MG63 (cell line): ENCODE data around the gene COG8. TPM values are rescaled to one million over a fixed set of nuclear protein-coding genes. Genes with fewer than 3 reads are reported as not detected.
"Not testable (repeated sequence)": the region's sequence is repeated elsewhere in the genome, so short reads cannot be mapped to it uniquely, and the experiment has no call there.

ENCODE experiments used
- DNase-seq: peaks from one replicate; pipeline ENCODE4 v3.0.0-alpha.2; 2020
- H3K27me3 ChIP-seq: fragments of 250-450 bp; sonication (Bioruptor Pico); 2 replicates; pipeline ENCODE4 v1.5.1; 2020; ENCODE audit warnings: mild to moderate bottlenecking, moderate library complexity
- H3K36me3 ChIP-seq: fragments of 250-450 bp; sonication (Bioruptor Pico); 2 replicates; pipeline ENCODE4 v1.5.1; 2020; ENCODE audit warnings: mild to moderate bottlenecking, moderate library complexity
- H3K4me3 ChIP-seq: fragments of 250-450 bp; sonication (Bioruptor Pico); 2 replicates; pipeline ENCODE4 v1.5.1; 2020; ENCODE audit warnings: mild to moderate bottlenecking, moderate library complexity
- H3K9me3 ChIP-seq: fragments of 250-450 bp; sonication (Bioruptor Pico); 2 replicates; pipeline ENCODE4 v1.5.1; 2020; ENCODE audit warnings: mild to moderate bottlenecking, moderate library complexity
- total RNA-seq: library from RNA; depleted of rRNA; stranded (reverse); fragments of >200 nt; shearing (Covaris generic); gene quantifications from 2 replicates; pipeline ENCODE4 v1.2.3, GENCODE V29; 2014; ENCODE audit warnings: low replicate concordance

The COG8 gene
- total RNA-seq, 1 experiment from 2014 or later, result 51.9 TPM

GRCh38 chr16:69360070-69360469 is 20.7 kb upstream of the COG8 start:
- DNase-seq, H3K36me3 ChIP-seq, H3K4me3 ChIP-seq, H3K9me3 ChIP-seq, H3K27me3 ChIP-seq: not testable (repeated sequence)

GRCh38 chr16:69351309-69352027 is 12.1 kb upstream of the COG8 start, which contains the start of gene TMED6:
TMED6 (minus strand) TSS chr16:69351786; CDS start chr16:69351753, 33 bp downstream.
- H3K4me3 ChIP-seq, result no peak within 1 kb of the TSS
- H3K27me3 ChIP-seq, result no peaks in the 10 kb centered on the region
- H3K9me3 ChIP-seq, result no peaks in the 10 kb centered on the region
- DNase-seq, result no peak
- H3K36me3 ChIP-seq, result no peaks in the 10 kb centered on the region

GRCh38 chr16:69350536-69351133 is 11.3 kb upstream of the COG8 start:
- no peaks in the 10 kb centered on the region for H3K9me3 ChIP-seq
- no peak overlapping the region for H3K4me3 ChIP-seq
- DNase-seq, result no peak
- H3K27me3 ChIP-seq, result no peaks in the 10 kb centered on the region
- H3K36me3 ChIP-seq, result no peaks in the 10 kb centered on the region; the same call in 1 of the 2 replicates

GRCh38 chr16:69349536-69349935 is 10.2 kb upstream of the COG8 start:
- DNase-seq, result no peak
- no peak overlapping the region for H3K4me3 ChIP-seq
- H3K27me3 ChIP-seq, result no peaks in the 10 kb centered on the region

DNA sequence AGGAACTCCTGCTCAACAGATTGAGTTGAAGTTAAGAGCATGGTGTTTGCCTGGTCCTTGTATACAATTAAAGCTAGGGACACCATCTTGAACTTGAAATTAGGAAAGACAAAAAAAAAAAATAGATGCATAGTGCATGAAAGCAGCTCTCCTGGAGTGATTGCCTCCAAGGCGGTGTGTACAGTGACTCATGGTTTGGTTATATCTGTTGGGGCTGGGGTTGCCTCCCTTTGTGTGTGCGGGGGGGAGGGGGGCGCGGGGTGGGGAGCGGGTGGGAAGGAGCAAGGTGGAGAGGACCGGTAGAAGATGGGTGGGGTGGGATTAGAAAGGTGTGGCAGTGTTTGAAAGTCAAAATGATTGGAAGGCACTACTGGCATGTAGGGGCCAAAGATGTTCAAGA is 8.9 kb upstream of the COG8 start:
- no peaks in the 10 kb centered on the region for H3K9me3 ChIP-seq
- no peaks in the 10 kb centered on the region for H3K27me3 ChIP-seq
- peaks cover 5% of the 10 kb centered on the region for H3K36me3 ChIP-seq
- H3K4me3 ChIP-seq, result no peak overlapping the region
- DNase-seq, result no peak

More at GRCh38 chr16:69349536-69349935, 10.2 kb upstream of the COG8 start:
- H3K36me3 ChIP-seq, result no peaks in the 10 kb centered on the region; the same call in 1 of the 2 replicates
- H3K9me3 ChIP-seq, result no peaks in the 10 kb centered on the region

DNA sequence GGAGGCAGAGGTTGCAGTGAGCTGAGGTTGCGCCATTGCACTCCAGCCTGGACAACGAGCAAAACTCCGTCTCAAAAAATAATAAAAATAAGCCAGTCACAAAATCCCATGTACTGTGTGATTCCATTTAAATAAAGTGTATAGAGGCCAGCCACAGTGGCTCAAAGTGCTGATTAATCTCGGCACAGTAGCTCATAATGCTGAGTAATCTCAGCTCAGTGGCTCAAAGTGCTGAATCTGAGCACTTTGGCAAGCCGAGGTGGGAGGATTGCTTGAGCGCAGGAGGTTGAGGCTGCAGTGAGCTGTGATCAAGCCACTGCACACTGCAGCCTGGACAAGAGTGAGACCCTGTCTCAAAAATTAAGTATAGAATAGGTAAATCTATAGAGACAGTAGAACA is 7.3 kb upstream of the COG8 start:
- Histone ChIP-seq H3K4me3 (no peak overlapping the region), H3K27me3 (no peaks in the 10 kb centered on the region), H3K36me3 (peaks cover 16% of the 10 kb centered on the region), H3K9me3 (no peaks in the 10 kb centered on the region)
- DNase-seq, result no peak

GRCh38 chr16:69345923-69346322 is 6.6 kb upstream of the COG8 start:
- DNase-seq, result no peak
- no peaks in the 10 kb centered on the region for H3K27me3 ChIP-seq
- H3K36me3 ChIP-seq, result peaks cover 24% of the 10 kb centered on the region
- H3K9me3 ChIP-seq, result no peaks in the 10 kb centered on the region
- no peak overlapping the region for H3K4me3 ChIP-seq

GRCh38 chr16:69344171-69344570 is 4.8 kb upstream of the COG8 start:
- H3K9me3 ChIP-seq, result no peaks in the 10 kb centered on the region
- H3K27me3 ChIP-seq, result no peaks in the 10 kb centered on the region
- DNase-seq, result no peak
- no peak overlapping the region for H3K4me3 ChIP-seq
- peaks cover 33% of the 10 kb centered on the region for H3K36me3 ChIP-seq

DNA sequence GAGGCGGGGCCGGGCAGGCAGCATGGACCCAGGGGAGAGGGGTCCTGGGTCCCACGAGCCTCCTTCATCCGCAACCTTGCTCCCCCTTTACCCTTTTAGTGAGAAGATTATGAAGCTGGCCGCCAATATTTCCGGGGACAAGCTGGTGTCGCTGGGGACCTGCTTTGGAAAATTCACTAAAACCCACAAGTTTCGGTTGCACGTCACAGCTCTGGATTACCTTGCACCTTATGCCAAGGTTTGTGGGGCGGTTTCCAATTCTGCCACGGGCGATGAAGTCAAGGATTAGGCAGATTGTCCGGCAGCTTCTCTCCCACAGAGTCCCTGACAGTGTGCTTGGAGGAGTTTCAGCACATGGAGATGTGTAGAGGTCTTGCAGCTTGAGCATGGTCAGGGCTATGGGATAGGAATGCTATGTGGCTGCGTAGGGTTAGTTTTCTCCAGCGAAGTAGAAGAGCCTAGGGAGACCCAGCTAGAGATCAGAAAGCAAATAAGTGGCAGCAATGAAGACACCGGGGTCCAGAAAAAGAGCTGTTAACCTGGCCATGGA is 806 bp upstream of the COG8 start:
- H3K9me3 ChIP-seq, result no peaks in the 10 kb centered on the region
- peak overlapping the region; percentile 84 for H3K4me3 ChIP-seq
- peaks cover 44% of the 10 kb centered on the region for H3K36me3 ChIP-seq
- H3K27me3 ChIP-seq, result no peaks in the 10 kb centered on the region
- no peak for DNase-seq

DNA sequence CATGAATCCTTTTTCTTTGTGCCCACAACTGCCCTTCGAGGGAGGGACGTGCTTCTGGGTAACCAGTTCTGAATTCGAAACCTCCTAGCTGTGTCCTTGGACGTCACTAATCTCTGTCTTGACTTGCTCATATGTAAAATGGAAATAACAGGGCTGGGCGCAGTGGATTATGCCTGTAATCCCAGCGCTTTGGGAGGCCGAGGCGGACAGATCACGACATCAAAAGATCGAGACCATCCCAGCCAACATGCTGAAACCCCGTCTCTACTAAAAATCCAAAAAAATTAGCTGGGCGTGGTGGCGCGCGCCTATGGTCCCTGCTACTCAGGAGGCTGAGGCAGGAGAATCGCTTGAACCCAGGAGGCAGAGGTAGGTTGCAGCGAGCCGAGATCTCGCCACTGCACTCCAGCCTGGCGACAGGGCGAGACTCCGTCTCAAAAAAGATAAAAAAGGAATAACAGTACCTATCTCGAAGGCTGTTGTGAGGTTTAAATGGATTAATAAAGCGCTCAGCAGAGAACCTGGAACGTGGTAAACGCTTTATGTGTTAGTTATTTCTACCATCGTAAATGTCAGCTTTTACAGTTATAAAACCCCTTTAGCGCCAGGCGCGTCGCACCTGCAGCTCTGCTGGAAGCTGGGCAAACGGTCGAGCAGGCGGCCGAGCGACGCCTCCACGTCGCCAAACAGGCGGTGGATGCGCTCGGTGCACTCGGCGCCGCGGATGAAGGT is 641 bp downstream of the COG8 start:
- Histone ChIP-seq H3K9me3 (no peaks in the 10 kb centered on the region), H3K36me3 (peaks cover 55% of the 10 kb centered on the region), H3K4me3 (peak overlapping the region; percentile 84), H3K27me3 (no peaks in the 10 kb centered on the region)
- DNase-seq, result no peak

DNA sequence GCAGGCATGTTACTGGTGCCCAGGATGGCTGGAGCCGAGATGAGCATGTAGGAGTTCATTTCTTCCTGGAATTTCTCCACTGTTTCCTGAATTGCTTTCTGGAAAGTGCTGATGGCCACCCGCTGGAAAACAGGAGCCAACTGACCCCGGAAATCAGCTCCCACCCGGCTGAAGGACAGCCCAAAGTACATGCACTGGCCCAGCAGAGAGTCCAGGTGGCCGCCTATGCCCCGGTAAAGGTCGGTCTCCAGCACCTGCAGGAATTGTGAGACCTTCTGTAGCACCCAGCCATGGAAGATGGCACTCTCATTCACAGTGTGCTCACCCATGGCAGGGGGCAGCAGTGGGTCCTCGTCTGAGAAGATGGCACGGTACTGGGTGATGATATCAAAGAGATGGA is 4.7 kb downstream of the COG8 start:
- Histone ChIP-seq H3K27me3 (no peaks in the 10 kb centered on the region), H3K36me3 (peaks cover 38% of the 10 kb centered on the region), H3K4me3 (no peak overlapping the region), H3K9me3 (no peaks in the 10 kb centered on the region)
- DNase-seq, result no peak

DNA sequence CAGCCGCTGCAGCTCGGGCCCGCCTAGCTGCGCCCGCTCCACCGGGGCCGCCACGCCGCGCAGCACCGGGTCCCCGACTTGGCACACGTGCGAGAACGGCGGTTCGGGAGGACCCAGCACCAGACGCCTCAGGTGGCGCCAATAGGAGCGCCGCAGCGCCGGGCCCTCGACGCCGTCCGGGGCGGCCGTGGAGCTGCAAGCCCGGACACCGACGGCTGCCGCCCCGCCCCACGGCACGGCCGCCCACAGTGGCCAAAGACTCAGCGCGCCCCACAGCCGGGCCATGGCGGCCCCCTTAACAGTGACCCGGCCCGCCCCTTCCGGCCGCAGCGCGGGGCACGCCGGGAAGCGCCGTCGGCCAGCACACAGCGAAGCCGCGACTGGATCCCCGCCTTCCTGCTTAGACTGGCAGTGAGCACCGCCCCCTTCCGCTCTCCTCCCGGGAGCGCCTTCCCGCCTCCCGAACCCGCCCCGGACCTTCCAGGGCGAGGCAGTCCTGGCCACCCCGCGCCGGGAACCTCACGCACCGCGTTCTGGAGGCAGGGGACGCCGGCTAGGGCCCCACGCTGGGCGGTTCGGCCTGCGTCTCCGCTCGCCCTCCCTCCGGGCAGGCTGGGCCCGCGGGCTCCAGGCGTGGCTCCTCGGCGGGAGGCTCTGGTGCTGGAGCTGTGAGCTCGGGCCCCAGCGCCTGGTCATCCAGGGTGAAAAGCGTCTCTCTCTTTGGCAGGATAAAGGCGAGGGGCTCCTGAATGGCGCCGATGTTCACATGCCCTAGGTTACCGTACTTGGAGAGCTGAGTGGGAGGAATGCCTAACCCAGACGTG is 8.9 kb downstream of the COG8 start, which contains the start of gene PDF:
Gene PDF, minus strand, starts transcription at position 303 of the 824 bp plus-strand sequence. Its CDS starts 18 bp downstream, at position 285.
- peaks cover 47% of the 10 kb centered on the region for H3K36me3 ChIP-seq

DNA sequence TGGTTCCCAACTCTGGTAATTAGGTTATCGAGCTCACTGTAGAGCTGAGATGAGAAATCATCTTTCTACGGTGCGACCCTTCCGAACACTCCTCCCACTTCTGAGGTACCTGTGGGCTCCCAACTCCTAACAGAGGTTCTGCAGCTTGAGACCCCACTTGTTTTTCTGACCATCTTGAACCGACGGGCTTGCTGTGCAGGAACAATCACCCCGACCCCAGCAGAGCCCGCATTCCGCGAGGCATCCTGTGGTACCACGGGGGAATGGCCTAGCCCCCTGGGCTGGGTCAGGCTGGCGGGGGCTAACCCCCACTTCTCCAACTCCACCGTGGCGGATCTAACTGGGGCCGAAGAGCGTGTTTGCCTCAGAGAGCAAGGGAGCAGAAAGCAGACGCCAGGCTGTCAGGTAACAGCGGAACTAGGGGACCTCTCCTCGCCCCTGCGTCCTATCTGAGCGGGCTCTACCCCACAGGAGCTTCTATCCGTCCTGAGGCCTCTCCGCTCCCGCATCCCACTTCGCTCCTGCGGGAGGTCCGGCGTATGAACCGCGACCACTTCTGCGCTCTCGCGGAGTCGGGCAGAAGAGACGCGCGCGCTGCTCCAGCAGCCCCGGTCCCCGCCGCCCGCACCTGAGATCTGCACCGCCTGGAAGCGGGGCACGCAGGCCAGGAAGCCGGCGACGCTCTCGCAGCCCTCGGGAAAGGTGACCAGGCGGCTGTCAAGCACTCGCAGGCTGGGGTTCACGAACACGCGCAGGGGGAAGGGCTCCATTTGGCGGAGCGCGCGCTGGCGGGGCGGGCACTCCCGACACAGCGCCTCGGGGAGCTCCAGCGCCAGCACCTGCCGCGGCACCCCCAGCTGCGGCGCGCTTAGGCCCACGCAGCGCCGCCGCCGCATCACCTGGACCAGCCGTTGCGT is 9.7 kb downstream of the COG8 start:
- Histone ChIP-seq H3K9me3 (no peaks in the 10 kb centered on the region), H3K27me3 (no peaks in the 10 kb centered on the region), H3K4me3 (peak overlapping the region; percentile 67), H3K36me3 (peaks cover 46% of the 10 kb centered on the region)
- no peak for DNase-seq

More for the DNA sequence above, 8.9 kb downstream of the COG8 start, which contains the start of gene PDF:
- peak within 1 kb of the TSS; percentile 67 for H3K4me3 ChIP-seq
- peak; percentile 93 for DNase-seq
- H3K27me3 ChIP-seq, result no peaks in the 10 kb centered on the region
- H3K9me3 ChIP-seq, result no peaks in the 10 kb centered on the region

GRCh38 chr16:69328854-69329316 is 10.5 kb downstream of the COG8 start:
- no peaks in the 10 kb centered on the region for H3K27me3 ChIP-seq
- peak; percentile 62 for DNase-seq
- peak overlapping the region; percentile 67 for H3K4me3 ChIP-seq
- H3K36me3 ChIP-seq, result peaks cover 45% of the 10 kb centered on the region
- H3K9me3 ChIP-seq, result no peaks in the 10 kb centered on the region

DNA sequence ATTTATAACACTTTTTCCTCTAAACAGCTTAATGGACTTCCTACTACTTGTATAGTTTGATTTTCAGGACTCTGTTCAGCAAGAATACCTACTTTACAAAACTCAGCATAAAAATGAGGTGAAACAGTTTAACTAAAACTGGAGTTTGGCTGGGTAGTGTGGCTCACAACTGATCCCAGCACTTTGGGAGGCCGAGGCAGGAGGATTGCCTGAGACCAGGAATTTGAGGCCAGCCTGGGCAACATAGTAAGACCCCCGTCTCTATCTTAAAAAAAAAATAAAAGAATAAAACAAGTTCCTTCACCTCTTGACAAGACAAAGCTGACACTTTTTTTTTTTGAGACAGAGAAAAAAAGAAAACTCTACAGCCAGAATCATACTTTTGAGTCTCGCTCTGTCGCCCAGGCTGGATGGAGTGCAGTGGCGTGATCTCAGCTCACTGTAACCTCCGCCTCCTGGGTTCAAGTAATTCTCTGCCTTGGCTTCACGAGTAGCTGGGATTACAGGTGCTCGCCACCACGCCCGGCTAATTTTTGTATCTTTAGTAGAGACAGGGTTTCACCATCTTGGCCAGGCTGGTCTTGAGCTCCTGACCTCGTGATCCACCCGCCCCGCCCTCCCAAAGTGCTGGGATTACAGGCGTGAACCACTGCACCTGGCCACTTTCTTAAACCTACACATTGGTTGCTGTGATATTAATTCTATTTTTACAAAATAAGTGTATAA is 11.6 kb downstream of the COG8 start:
- H3K36me3 ChIP-seq, result peaks cover 38% of the 10 kb centered on the region

More for the DNA sequence above, 11.6 kb downstream of the COG8 start:
- DNase-seq, result no peak
- Histone ChIP-seq H3K27me3 (no peaks in the 10 kb centered on the region), H3K4me3 (peak overlapping the region; percentile 67; the same call in 1 of the 2 replicates), H3K9me3 (no peaks in the 10 kb centered on the region)
